ENCODE data around the gene MVB12B. TPM values are rescaled to one million over a fixed set of nuclear protein-coding genes. Genes with fewer than 3 reads are reported as not detected.

The MVB12B gene
- total and polyA plus RNA-seq, 2 of the 13 experiments (the other 11 are each of a cell fraction or from before 2014, with no cell fraction given) = 12.1 to 30.1 TPM

DNA sequence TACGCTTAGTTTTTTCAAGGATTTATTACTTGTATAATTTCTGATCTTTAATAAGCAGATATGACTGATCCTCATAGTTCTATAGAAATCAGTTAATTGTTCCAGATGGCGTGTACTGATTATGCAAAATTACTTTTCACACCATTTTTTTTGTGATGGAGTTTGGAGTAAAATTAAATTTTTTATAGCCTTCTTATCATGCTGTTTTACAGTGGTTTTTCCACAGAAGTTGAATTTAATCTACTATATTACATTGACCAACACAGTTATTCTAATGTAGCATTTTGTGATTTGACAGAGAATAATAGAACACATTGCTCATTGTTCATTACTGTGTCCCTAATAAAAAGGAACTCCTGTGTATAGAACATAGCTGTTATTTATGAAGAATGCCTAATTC, 111.1 kb downstream of the MVB12B start (continued):
- TF ChIP-seq, protein P1, sequence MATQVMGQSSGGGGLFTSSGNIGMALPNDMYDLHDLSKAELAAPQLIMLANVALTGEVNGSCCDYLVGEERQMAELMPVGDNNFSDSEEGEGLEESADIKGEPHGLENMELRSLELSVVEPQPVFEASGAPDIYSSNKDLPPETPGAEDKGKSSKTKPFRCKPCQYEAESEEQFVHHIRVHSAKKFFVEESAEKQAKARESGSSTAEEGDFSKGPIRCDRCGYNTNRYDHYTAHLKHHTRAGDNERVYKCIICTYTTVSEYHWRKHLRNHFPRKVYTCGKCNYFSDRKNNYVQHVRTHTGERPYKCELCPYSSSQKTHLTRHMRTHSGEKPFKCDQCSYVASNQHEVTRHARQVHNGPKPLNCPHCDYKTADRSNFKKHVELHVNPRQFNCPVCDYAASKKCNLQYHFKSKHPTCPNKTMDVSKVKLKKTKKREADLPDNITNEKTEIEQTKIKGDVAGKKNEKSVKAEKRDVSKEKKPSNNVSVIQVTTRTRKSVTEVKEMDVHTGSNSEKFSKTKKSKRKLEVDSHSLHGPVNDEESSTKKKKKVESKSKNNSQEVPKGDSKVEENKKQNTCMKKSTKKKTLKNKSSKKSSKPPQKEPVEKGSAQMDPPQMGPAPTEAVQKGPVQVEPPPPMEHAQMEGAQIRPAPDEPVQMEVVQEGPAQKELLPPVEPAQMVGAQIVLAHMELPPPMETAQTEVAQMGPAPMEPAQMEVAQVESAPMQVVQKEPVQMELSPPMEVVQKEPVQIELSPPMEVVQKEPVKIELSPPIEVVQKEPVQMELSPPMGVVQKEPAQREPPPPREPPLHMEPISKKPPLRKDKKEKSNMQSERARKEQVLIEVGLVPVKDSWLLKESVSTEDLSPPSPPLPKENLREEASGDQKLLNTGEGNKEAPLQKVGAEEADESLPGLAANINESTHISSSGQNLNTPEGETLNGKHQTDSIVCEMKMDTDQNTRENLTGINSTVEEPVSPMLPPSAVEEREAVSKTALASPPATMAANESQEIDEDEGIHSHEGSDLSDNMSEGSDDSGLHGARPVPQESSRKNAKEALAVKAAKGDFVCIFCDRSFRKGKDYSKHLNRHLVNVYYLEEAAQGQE (IDR thresholded peaks at IDR 0.05; ENCODE audit: borderline replicate concordance in 1 of 2, low read depth in 1 of 2, low read length in 2 of 2) = no peak
- TF ChIP-seq, protein P2, sequence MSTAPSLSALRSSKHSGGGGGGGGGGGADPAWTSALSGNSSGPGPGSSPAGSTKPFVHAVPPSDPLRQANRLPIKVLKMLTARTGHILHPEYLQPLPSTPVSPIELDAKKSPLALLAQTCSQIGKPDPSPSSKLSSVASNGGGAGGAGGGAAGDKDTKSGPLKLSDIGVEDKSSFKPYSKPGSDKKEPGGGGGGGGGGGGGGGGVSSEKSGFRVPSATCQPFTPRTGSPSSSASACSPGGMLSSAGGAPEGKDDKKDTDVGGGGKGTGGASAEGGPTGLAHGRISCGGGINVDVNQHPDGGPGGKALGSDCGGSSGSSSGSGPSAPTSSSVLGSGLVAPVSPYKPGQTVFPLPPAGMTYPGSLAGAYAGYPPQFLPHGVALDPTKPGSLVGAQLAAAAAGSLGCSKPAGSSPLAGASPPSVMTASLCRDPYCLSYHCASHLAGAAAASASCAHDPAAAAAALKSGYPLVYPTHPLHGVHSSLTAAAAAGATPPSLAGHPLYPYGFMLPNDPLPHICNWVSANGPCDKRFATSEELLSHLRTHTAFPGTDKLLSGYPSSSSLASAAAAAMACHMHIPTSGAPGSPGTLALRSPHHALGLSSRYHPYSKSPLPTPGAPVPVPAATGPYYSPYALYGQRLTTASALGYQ (CRISPR knock-in tag; IDR thresholded peaks at IDR 0.05) = no peak
- TF ChIP-seq ZNF557 (CRISPR knock-in tag; IDR thresholded peaks at IDR 0.05) (no peak), ZNF510 (CRISPR knock-in tag; IDR thresholded peaks at IDR 0.05; ENCODE audit: low read depth) (no peak), ATM (IDR thresholded peaks at IDR 0.05; ENCODE audit: borderline replicate concordance) (no peak), ZC3H4 (CRISPR knock-in tag; IDR thresholded peaks at IDR 0.05; ENCODE audit: borderline replicate concordance) (no peak), POLR2A (IDR thresholded peaks at IDR 0.05; ENCODE audit: insufficient read depth in 1 of 2, low read depth in 2 of 2, low read length in 2 of 2) (no peak), SRF (IDR thresholded peaks at IDR 0.05; ENCODE audit: low read depth, low read length) (no peak)
- TF ChIP-seq, protein P3, sequence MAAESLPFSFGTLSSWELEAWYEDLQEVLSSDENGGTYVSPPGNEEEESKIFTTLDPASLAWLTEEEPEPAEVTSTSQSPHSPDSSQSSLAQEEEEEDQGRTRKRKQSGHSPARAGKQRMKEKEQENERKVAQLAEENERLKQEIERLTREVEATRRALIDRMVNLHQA (CRISPR knock-in tag; IDR thresholded peaks at IDR 0.05) = no peak
- TF ChIP-seq, protein P4, sequence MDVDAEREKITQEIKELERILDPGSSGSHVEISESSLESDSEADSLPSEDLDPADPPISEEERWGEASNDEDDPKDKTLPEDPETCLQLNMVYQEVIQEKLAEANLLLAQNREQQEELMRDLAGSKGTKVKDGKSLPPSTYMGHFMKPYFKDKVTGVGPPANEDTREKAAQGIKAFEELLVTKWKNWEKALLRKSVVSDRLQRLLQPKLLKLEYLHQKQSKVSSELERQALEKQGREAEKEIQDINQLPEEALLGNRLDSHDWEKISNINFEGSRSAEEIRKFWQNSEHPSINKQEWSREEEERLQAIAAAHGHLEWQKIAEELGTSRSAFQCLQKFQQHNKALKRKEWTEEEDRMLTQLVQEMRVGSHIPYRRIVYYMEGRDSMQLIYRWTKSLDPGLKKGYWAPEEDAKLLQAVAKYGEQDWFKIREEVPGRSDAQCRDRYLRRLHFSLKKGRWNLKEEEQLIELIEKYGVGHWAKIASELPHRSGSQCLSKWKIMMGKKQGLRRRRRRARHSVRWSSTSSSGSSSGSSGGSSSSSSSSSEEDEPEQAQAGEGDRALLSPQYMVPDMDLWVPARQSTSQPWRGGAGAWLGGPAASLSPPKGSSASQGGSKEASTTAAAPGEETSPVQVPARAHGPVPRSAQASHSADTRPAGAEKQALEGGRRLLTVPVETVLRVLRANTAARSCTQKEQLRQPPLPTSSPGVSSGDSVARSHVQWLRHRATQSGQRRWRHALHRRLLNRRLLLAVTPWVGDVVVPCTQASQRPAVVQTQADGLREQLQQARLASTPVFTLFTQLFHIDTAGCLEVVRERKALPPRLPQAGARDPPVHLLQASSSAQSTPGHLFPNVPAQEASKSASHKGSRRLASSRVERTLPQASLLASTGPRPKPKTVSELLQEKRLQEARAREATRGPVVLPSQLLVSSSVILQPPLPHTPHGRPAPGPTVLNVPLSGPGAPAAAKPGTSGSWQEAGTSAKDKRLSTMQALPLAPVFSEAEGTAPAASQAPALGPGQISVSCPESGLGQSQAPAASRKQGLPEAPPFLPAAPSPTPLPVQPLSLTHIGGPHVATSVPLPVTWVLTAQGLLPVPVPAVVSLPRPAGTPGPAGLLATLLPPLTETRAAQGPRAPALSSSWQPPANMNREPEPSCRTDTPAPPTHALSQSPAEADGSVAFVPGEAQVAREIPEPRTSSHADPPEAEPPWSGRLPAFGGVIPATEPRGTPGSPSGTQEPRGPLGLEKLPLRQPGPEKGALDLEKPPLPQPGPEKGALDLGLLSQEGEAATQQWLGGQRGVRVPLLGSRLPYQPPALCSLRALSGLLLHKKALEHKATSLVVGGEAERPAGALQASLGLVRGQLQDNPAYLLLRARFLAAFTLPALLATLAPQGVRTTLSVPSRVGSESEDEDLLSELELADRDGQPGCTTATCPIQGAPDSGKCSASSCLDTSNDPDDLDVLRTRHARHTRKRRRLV (CRISPR knock-in tag; IDR thresholded peaks at IDR 0.05) = no peak
